GM19099 (cell line): ENCODE measurements around the gene ABHD17C.
A peak's percentile ranks its signal among the peaks of the same experiment; 100 is the strongest.

Experiments used
- POLR2A ChIP-seq: IDR thresholded peaks from 3 replicates; pipeline ENCODE4 v1.6.1; 2011; ENCODE audit warnings: low read depth; ENCODE audit not compliant: insufficient read length; ENCODE audit errors: extremely low read depth

The ABHD17C gene

GRCh38 chr15:80682201-80682600 is 12.9 kb upstream of the ABHD17C start:
- no peak for TF ChIP-seq POLR2A

GRCh38 chr15:80684697-80685096 is 10.4 kb upstream of the ABHD17C start:
- TF ChIP-seq POLR2A = no peak

- TF ChIP-seq POLR2A = no peak
Measured at GRCh38 chr15:80685628-80686027, 9.5 kb upstream of the ABHD17C start.

- TF ChIP-seq POLR2A = no peak
Measured at GRCh38 chr15:80689294-80689693, 5.8 kb upstream of the ABHD17C start.

- TF ChIP-seq POLR2A = no peak
Measured at GRCh38 chr15:80689716-80690115, 5.4 kb upstream of the ABHD17C start.

GRCh38 chr15:80691575-80691974 is 3.5 kb upstream of the ABHD17C start:
- TF ChIP-seq POLR2A = no peak

- TF ChIP-seq POLR2A = no peak
Measured at GRCh38 chr15:80693682-80694610, 1.2 kb upstream of the ABHD17C start.

- TF ChIP-seq POLR2A = peak; percentile 14
Measured at GRCh38 chr15:80694611-80695098, 455 bp upstream of the ABHD17C start.

- no peak for TF ChIP-seq POLR2A
Measured at GRCh38 chr15:80695911-80696661, 976 bp downstream of the ABHD17C start.

GRCh38 chr15:80697075-80697685 is 2.1 kb downstream of the ABHD17C start:
- TF ChIP-seq POLR2A = no peak

GRCh38 chr15:80698676-80699075 is 3.6 kb downstream of the ABHD17C start:
- no peak for TF ChIP-seq POLR2A

GRCh38 chr15:80699981-80700380 is 4.9 kb downstream of the ABHD17C start:
- no peak for TF ChIP-seq POLR2A

GRCh38 chr15:80701676-80702311 is 6.7 kb downstream of the ABHD17C start:
- TF ChIP-seq POLR2A = no peak

- TF ChIP-seq POLR2A = no peak
Measured at GRCh38 chr15:80703081-80703480, 8.0 kb downstream of the ABHD17C start.

- TF ChIP-seq POLR2A = no peak
Measured at GRCh38 chr15:80703965-80704364, 8.9 kb downstream of the ABHD17C start.
